HepG2 (cell line): ENCODE measurements around the gene MAPRE3.

Source experiments
- ATF1 ChIP-seq: IDR thresholded peaks from 2 replicates; pipeline ENCODE4 v1.6.1; 2016; ENCODE audit warnings: mild to moderate bottlenecking, control low read depth
- EP300 ChIP-seq, 3 experiments: sonication (generic) in 1 of 3; formaldehyde crosslinking in 1 of 3; IDR thresholded peaks; 2 replicates each; pipeline versions ENCODE4 v1.5.1 to v1.6.1; 2011 to 2020; ENCODE audit warnings: low read depth in 2 of 3, low read length in 2 of 3, borderline replicate concordance in 1 of 3, improper control_type of control experiment in 1 of 3, mild to moderate bottlenecking in 1 of 3, missing genetic modification reagents in 1 of 3, moderate library complexity in 1 of 3
- GTF2F1 ChIP-seq: fragments of 150-350 bp; IDR thresholded peaks from 2 replicates; pipeline ENCODE4 v1.6.1; 2014; ENCODE audit warnings: low read length
- HMG20B ChIP-seq: conservative IDR thresholded peaks from 2 replicates; pipeline ENCODE4 v1.6.1; 2016; ENCODE audit warnings: missing genetic modification reagents, missing compliant biosample characterization
- SP140L ChIP-seq: sonication (generic); formaldehyde crosslinking; IDR thresholded peaks from 2 replicates; pipeline ENCODE4 v1.4.0; 2020; ENCODE audit warnings: missing genetic modification reagents, borderline replicate concordance
- TRIM24 ChIP-seq: sonication (generic); formaldehyde crosslinking; IDR thresholded peaks from 2 replicates; pipeline ENCODE4 v1.8.0; 2022; ENCODE audit warnings: mild to moderate bottlenecking, missing genetic modification reagents
- TF ChIP-seq, protein P1 (sequence below): sonication (generic); formaldehyde crosslinking; IDR thresholded peaks from 2 replicates; pipeline ENCODE4 v1.4.0; 2020; ENCODE audit warnings: missing genetic modification reagents, low read depth, mild to moderate bottlenecking, borderline replicate concordance
- TF ChIP-seq, protein P2 (sequence below): sonication (generic); formaldehyde crosslinking; IDR thresholded peaks from 2 replicates; pipeline ENCODE4 v1.5.0; 2020; ENCODE audit warnings: mild to moderate bottlenecking, missing genetic modification reagents, moderate library complexity

DNA sequence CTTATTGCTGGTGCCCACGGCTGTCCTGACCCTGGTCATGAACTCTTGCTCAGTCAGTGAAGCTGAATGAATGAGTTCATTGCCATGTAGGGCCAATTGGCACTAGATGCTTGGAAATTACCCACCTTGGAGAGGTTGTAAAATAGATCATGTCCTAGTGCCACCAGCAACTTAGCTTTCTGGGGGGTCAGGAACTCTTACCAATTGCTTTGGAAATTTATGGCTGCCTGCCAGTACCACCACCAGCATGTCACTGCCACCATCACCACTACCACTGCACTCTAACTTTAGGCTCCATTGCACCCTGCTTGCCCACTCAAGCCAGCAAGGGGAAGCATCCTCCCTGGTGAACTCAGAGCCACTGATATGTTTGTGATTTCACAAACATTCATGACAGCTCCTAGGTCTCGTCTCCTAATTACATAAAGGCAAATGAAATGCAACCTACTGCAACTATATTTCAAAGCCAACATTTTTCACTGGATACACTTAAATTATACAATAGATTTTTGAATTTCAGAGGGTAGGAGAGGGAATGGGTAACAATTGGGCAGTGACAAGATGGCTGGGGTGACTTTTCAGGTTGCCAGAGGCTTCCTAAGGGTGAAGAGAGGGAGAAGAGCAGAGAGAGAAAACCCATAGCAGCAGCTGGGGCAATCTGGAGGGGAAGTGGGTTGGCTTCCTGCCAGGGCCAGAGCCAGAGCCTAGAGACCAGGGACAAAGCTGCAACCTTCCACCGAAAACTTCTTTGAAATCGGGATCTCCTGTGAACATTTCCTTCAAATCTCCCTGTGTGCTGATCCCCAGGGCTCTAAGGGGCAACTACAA lies 104.5 kb downstream of the MAPRE3 start:
- TF ChIP-seq GTF2F1 (no peak), ATF1 (CRISPR knock-in tag) (no peak), TRIM24 (CRISPR knock-in tag) (no peak), SP140L (CRISPR knock-in tag) (no peak), HMG20B (CRISPR knock-in tag) (no peak), EP300 (IDR thresholded peaks at IDR 0.05; ENCODE audit: low read depth in 2 of 2, low read length in 2 of 2) (no peak), EP300 (CRISPR knock-in tag; IDR thresholded peaks at IDR 0.05; ENCODE audit: borderline replicate concordance) (no peak)
- TF ChIP-seq, protein P1, sequence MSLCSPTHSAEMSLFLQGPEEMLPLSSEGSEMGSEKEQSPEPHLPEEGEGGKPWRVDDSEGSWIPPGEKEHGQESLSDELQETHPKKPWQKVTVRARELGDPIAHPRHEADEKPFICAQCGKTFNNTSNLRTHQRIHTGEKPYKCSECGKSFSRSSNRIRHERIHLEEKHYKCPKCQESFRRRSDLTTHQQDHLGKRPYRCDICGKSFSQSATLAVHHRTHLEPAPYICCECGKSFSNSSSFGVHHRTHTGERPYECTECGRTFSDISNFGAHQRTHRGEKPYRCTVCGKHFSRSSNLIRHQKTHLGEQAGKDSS (CRISPR knock-in tag), result no peak
- TF ChIP-seq, protein P2, sequence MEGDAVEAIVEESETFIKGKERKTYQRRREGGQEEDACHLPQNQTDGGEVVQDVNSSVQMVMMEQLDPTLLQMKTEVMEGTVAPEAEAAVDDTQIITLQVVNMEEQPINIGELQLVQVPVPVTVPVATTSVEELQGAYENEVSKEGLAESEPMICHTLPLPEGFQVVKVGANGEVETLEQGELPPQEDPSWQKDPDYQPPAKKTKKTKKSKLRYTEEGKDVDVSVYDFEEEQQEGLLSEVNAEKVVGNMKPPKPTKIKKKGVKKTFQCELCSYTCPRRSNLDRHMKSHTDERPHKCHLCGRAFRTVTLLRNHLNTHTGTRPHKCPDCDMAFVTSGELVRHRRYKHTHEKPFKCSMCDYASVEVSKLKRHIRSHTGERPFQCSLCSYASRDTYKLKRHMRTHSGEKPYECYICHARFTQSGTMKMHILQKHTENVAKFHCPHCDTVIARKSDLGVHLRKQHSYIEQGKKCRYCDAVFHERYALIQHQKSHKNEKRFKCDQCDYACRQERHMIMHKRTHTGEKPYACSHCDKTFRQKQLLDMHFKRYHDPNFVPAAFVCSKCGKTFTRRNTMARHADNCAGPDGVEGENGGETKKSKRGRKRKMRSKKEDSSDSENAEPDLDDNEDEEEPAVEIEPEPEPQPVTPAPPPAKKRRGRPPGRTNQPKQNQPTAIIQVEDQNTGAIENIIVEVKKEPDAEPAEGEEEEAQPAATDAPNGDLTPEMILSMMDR (CRISPR knock-in tag), result no peak
